Gastrocnemius medialis (tissue), 4 donors: ENCODE measurements around the gene MMRN2. TPM values are rescaled to one million over a fixed set of nuclear protein-coding genes. Genes with fewer than 3 reads are reported as not detected.
"Not testable (repeated sequence)": the region's sequence is repeated elsewhere in the genome, so short reads cannot be mapped to it uniquely, and the experiment has no call there.

Experiments
- ATAC-seq, 2 donors: fragments of 150-250 bp; one replicate each; pipeline ENCODE4 v1.9.1; 2016
- DNase-seq, 2 donors: peaks; one replicate each; pipeline ENCODE4 v3.0.0-alpha.2; 2019
- H3K27ac ChIP-seq, 4 donors: fragments of 200-600 bp; sonication (generic); 1 replicate in 1 of 4; 2 replicates in 3 of 4; pipeline ENCODE4 v1.5.1; 2016 to 2018; ENCODE audit warnings: mild to moderate bottlenecking in 2 of 4, moderate library complexity in 1 of 4
- H3K27me3 ChIP-seq, 3 donors: fragments of 200-600 bp; sonication (generic) in 2 of 3; 1 replicate in 1 of 3; 2 replicates in 2 of 3; pipeline versions ENCODE4 v1.5.1 to v1.6.0; 2016 to 2019; ENCODE audit warnings: mild to moderate bottlenecking in 1 of 3, moderate library complexity in 1 of 3
- H3K36me3 ChIP-seq, 2 donors: fragments of 200-600 bp; sonication (generic) in 1 of 2; one replicate each; pipeline ENCODE4 v1.5.1; 2017 to 2018
- H3K4me1 ChIP-seq, 2 donors: fragments of 200-600 bp; sonication (generic) in 1 of 2; one replicate each; pipeline ENCODE4 v1.5.1; 2016 to 2017; ENCODE audit warnings: mild to moderate bottlenecking in 2 of 2
- H3K4me3 ChIP-seq, 4 donors: fragments of 200-600 bp; sonication (generic) in 3 of 4; 1 replicate in 1 of 4; 2 replicates in 3 of 4; pipeline ENCODE4 v1.5.1; 2016 to 2019; ENCODE audit warnings: mild to moderate bottlenecking in 2 of 4
- H3K9me3 ChIP-seq, 3 donors: fragments of 200-600 bp; sonication (generic) in 2 of 3; 1 replicate in 1 of 3; 2 replicates in 2 of 3; pipeline ENCODE4 v1.5.1; 2016 to 2019
- POLR2A ChIP-seq, 2 donors: fragments of 450-650 bp; IDR thresholded peaks; one replicate each; pipeline ENCODE4 v1.6.1; 2017; ENCODE audit warnings: antibody characterized with exemption in 2 of 2, mild to moderate bottlenecking in 2 of 2, moderate library complexity in 2 of 2
- in situ Hi-C, 4 donors: fragments of 200-750 bp; cut with MboI; loops; one replicate each; pipeline versions ENCODE4 v1.15.0 to v1.8.0; 2017; ENCODE audit warnings: low sequenced_read_pairs in 4 of 4
- intact Hi-C: fragments of 100-400 bp; cut with DNase I; formaldehyde crosslinking; loops from one replicate; pipeline ENCODE4 v1.15.1; 2023; ENCODE audit warnings: low total_unique reads
- total RNA-seq, 4 donors: library from RNA; depleted of rRNA; stranded (reverse); fragments of >200 nt; gene quantifications; one replicate each; pipeline versions ENCODE4 v1.1.0 to v1.2.3, GENCODE V29; 2016
- TF ChIP-seq, protein P1 (sequence below), 5 experiments: fragments of 450-650 bp in 3 of 5; fragments of 200-600 bp in 2 of 5; sonication (generic) in 2 of 5; IDR thresholded peaks in 4 of 5; conservative IDR thresholded peaks in 1 of 5; 1 replicate in 4 of 5; 2 replicates in 1 of 5; pipeline ENCODE4 v1.5.1; 2016 to 2019; ENCODE audit warnings: antibody characterized with exemption in 5 of 5, mild to moderate bottlenecking in 3 of 5, moderate library complexity in 3 of 5

The MMRN2 gene
- 10 to 100 TPM; 14.6 to 34.8 (median 25.8) TPM for total RNA-seq

- DNase-seq (no peak), ATAC-seq (peak; percentile 10 to 37)
- peak in 1 of 2 donors; percentile 30 for TF ChIP-seq POLR2A (IDR thresholded peaks at IDR 0.05)
- TF ChIP-seq, protein P1, sequence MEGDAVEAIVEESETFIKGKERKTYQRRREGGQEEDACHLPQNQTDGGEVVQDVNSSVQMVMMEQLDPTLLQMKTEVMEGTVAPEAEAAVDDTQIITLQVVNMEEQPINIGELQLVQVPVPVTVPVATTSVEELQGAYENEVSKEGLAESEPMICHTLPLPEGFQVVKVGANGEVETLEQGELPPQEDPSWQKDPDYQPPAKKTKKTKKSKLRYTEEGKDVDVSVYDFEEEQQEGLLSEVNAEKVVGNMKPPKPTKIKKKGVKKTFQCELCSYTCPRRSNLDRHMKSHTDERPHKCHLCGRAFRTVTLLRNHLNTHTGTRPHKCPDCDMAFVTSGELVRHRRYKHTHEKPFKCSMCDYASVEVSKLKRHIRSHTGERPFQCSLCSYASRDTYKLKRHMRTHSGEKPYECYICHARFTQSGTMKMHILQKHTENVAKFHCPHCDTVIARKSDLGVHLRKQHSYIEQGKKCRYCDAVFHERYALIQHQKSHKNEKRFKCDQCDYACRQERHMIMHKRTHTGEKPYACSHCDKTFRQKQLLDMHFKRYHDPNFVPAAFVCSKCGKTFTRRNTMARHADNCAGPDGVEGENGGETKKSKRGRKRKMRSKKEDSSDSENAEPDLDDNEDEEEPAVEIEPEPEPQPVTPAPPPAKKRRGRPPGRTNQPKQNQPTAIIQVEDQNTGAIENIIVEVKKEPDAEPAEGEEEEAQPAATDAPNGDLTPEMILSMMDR (IDR thresholded peaks at IDR 0.05 in 4 of 5, conservative IDR thresholded peaks at IDR 0.05 in 1 of 5): no peak
- Histone ChIP-seq H3K4me1 (peaks cover 8 to 24% of the 10 kb centered on the region in 2 donors), H3K27me3 (no peaks in the 10 kb centered on the region), H3K9me3 (no peaks in the 10 kb centered on the region), H3K27ac (peak within 1 kb of the TSS; percentile 72 to 79 (median 78)), H3K36me3 (no peaks in the 10 kb centered on the region), H3K4me3 (peak within 1 kb of the TSS; percentile 32 to 55 (median 46))
- intact Hi-C loops: no loop called here
- in situ Hi-C loops: no loop called here
Measured at GRCh38 chr10:86957471-86958115, at the start of gene MMRN2. Gene MMRN2 (minus strand): TSS chr10:86957615. CDS start chr10:86957541, 74 bp downstream.

GRCh38 chr10:87007124-87007523, 49.7 kb upstream of the MMRN2 start:
- H3K27me3 ChIP-seq, ATAC-seq, H3K27ac ChIP-seq, DNase-seq, H3K36me3 ChIP-seq, H3K9me3 ChIP-seq, intact Hi-C loops, H3K4me3 ChIP-seq, in situ Hi-C loops, H3K4me1 ChIP-seq: not testable (repeated sequence)

DNA sequence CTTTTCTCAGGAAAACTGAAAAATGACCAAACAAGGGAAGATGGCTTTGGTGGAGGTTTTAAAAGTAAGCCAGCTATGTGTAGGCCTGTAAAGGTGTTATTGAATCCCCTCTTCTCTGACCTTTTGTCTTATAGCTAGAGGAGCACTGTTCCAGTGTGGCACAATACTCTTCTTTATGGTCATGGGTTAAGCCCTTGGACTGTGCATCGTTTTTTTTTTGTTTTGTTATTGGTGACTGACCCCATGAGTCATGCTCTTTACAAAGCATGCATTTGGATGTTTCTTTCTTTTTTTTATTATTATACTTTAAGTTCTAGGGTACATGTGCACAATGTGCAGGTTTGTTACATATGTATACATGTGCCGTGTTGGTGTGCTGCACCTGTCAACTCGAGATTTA, 43.1 kb upstream of the MMRN2 start:
- intact Hi-C loops (no loop called here), in situ Hi-C loops (no loop called here)
- Histone ChIP-seq H3K4me1 (no peaks in the 10 kb centered on the region), H3K27me3 (no peaks in the 10 kb centered on the region), H3K27ac (no peak overlapping the region), H3K9me3 (no peaks in the 10 kb centered on the region), H3K36me3 (no peaks in the 10 kb centered on the region), H3K4me3 (no peak overlapping the region)
- TF ChIP-seq, protein P1 (IDR thresholded peaks at IDR 0.05 in 4 of 5, conservative IDR thresholded peaks at IDR 0.05 in 1 of 5): no peak
- TF ChIP-seq POLR2A (IDR thresholded peaks at IDR 0.05): no peak
- no peak for DNase-seq
- no peak for ATAC-seq

DNA sequence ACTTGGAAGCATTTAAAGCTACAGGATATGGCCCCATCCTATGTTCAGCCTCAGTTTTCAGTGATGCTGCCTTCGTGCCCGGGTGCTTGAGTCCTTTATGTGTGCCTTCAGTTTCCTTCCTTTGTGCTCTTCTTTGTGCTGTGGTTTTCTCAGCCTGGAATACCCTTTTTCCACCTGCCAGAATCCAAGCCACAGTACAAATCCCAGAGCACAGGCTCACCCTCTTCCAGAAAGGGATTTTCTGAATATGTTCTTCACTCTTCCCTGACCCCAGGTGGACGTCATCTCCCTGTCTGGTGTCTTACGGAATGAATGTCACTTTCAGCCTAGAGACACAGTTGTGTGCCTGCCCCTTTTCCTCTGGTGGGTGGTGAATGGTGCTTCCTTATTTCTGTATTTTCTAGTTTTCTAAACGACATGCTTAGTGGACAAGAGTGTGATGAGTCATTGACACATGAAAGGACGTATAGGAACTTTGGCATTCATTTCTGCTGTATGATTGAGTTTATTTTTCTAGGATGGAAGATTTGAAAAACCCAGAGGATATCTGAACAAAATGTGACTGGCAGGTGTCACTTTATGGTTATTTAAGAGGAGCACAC, 42.5 kb upstream of the MMRN2 start:
- H3K4me1 ChIP-seq, H3K9me3 ChIP-seq, H3K27me3 ChIP-seq, intact Hi-C loops, H3K27ac ChIP-seq, H3K36me3 ChIP-seq, H3K4me3 ChIP-seq, DNase-seq, in situ Hi-C loops, ATAC-seq: not testable (repeated sequence)

DNA sequence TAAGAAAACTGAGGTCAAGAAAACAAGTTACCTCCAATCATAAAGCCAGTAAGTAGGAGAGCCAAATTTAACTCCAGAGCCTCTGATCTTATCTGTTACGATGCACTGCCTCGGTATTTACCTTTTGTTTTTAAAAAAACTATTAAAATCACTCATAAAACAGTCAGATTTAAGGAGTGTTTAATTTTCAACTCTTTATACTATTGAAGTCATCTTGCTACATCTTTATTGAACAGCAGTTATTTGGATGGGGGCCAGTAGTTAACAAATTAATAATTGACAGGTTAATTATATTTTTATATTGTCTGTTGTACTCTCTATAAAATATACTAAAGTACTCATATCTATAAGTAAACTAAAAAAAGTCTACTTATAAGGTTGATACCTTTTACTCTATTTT, 35.5 kb upstream of the MMRN2 start:
- Histone ChIP-seq H3K36me3 (no peaks in the 10 kb centered on the region), H3K9me3 (no peaks in the 10 kb centered on the region), H3K4me1 (peaks cover 4 to 11% of the 10 kb centered on the region in 2 donors), H3K27me3 (no peaks in the 10 kb centered on the region), H3K4me3 (no peak overlapping the region), H3K27ac (no peak overlapping the region)
- intact Hi-C loops (no loop called here), in situ Hi-C loops (no loop called here)
- DNase-seq (no peak), ATAC-seq (no peak)
- no peak for TF ChIP-seq POLR2A (IDR thresholded peaks at IDR 0.05)
- TF ChIP-seq, protein P1 (IDR thresholded peaks at IDR 0.05 in 4 of 5, conservative IDR thresholded peaks at IDR 0.05 in 1 of 5): no peak
